A549 (cell line): ENCODE measurements around the gene VSIG10. TPM values are rescaled to one million over a fixed set of nuclear protein-coding genes. Genes with fewer than 3 reads are reported as not detected.

Source experiments
- ATAC-seq, 2 experiments: fragments of 200-7000 bp in 1 of 2; fragments of >200 bp in 1 of 2; cut with Nextera tagmentation in 1 of 2; cut with Tn5 transposase in 1 of 2; 3 replicates each; pipeline versions ENCODE4 v1.8.0 to v1.9.1; 2018 to 2020; ENCODE audit warnings: mild to moderate bottlenecking in 1 of 2, moderate library complexity in 1 of 2
- CTCF ChIA-PET: fragments of 300-600 bp; sonication (Branson Sonifier 250); formaldehyde crosslinking; extraction: SDS; loops from one replicate; lab custom pipeline; 2021; ENCODE audit warnings: antibody characterized with exemption, inconsistent platforms; lab: Yijun Ruan, JAX
- POLR2A ChIA-PET: fragments of 350-600 bp; formaldehyde crosslinking; extraction: SDS; loops from one replicate; lab custom pipeline; 2021; ENCODE audit warnings: antibody characterized with exemption, inconsistent platforms; lab: Yijun Ruan, JAX
- DNase-seq, 2 experiments: peaks; one replicate each; pipeline versions ENCODE4 v3.0.0 to v3.0.0-alpha.2; 2011 to 2016; ENCODE audit warnings: low read depth in 1 of 2, low spot score in 1 of 2
- FAIRE-seq: peaks from 2 replicates; lab custom pipeline; 2011; peaks lifted over from hg19 to GRCh38; lab: Jason Lieb, UNC
- H3K27ac ChIP-seq, 2 experiments: fragments of >200 bp; sonication (Bioruptor Twin); formaldehyde crosslinking; 3 replicates each; pipeline ENCODE4 v1.5.1; 2016 to 2017
- H3K4me1 ChIP-seq: fragments of >200 bp; sonication (Bioruptor Twin); formaldehyde crosslinking; 3 replicates; pipeline ENCODE4 v1.6.1; 2016
- H3K4me2 ChIP-seq: fragments of >200 bp; sonication (Bioruptor Twin); formaldehyde crosslinking; 3 replicates; pipeline ENCODE4 v1.6.1; 2016
- H3K4me3 ChIP-seq: fragments of >200 bp; sonication (Bioruptor Twin); formaldehyde crosslinking; 3 replicates; pipeline ENCODE4 v1.5.1; 2016
- H3K9me3 ChIP-seq: fragments of >200 bp; sonication (Bioruptor Twin); formaldehyde crosslinking; 3 replicates; pipeline ENCODE4 v1.6.1; 2016
- CBX8 ChIP-seq: fragments of 200-600 bp; sonication (generic); IDR thresholded peaks from 2 replicates; pipeline ENCODE4 v1.6.1; 2016
- CEBPB ChIP-seq, 2 experiments: fragments of >200 bp in 1 of 2; sonication (Bioruptor Twin) in 1 of 2; formaldehyde crosslinking in 1 of 2; IDR thresholded peaks; 2 replicates each; pipeline ENCODE4 v1.6.1; 2012 to 2016
- CHD4 ChIP-seq: fragments of 200-600 bp; sonication (generic); IDR thresholded peaks from 2 replicates; pipeline ENCODE4 v1.6.1; 2016; ENCODE audit warnings: antibody characterized with exemption, mild to moderate bottlenecking, borderline replicate concordance
- ELK1 ChIP-seq: fragments of 150-350 bp; IDR thresholded peaks from 2 replicates; pipeline ENCODE4 v1.6.1; 2014; ENCODE audit warnings: low read depth, mild to moderate bottlenecking, low read length
- EP300 ChIP-seq, 2 experiments: fragments of >200 bp; sonication (Bioruptor Twin); formaldehyde crosslinking; IDR thresholded peaks; 2 replicates in 1 of 2; 3 replicates in 1 of 2; pipeline ENCODE4 v1.6.1; 2016 to 2017
- ESRRA ChIP-seq: fragments of 150-350 bp; IDR thresholded peaks from 2 replicates; pipeline ENCODE4 v1.6.1; 2014; ENCODE audit warnings: mild to moderate bottlenecking, low read length, borderline replicate concordance
- FOSL2 ChIP-seq, 2 experiments: fragments of 450-650 bp in 1 of 2; fragments of >200 bp in 1 of 2; sonication (Bioruptor Twin) in 1 of 2; formaldehyde crosslinking; IDR thresholded peaks; 2 replicates each; pipeline versions ENCODE4 v1.5.0 to v1.6.1; 2016 to 2020; ENCODE audit warnings: mild to moderate bottlenecking in 1 of 2, moderate library complexity in 1 of 2
- GATA3 ChIP-seq: IDR thresholded peaks from 2 replicates; pipeline ENCODE4 v1.6.1; 2012; ENCODE audit warnings: borderline replicate concordance
- HDAC2 ChIP-seq: fragments of 200-600 bp; sonication (generic); IDR thresholded peaks from 2 replicates; pipeline ENCODE4 v1.6.1; 2016
- HOXA7 ChIP-seq: fragments of 250-450 bp; sonication (Bioruptor Pico); IDR thresholded peaks from 2 replicates; pipeline ENCODE4 v1.5.0; 2020; ENCODE audit warnings: mild to moderate bottlenecking, moderate library complexity
- JUN ChIP-seq, 2 experiments: fragments of >200 bp; sonication (Bioruptor Twin); formaldehyde crosslinking; IDR thresholded peaks; 2 replicates in 1 of 2; 3 replicates in 1 of 2; pipeline ENCODE4 v1.6.1; 2016 to 2017
- KDM1A ChIP-seq: fragments of 200-600 bp; sonication (generic); IDR thresholded peaks from 2 replicates; pipeline ENCODE4 v1.6.1; 2016; ENCODE audit warnings: low read depth, mild to moderate bottlenecking
- NFE2L2 ChIP-seq: fragments of 150-350 bp; conservative IDR thresholded peaks from 2 replicates; pipeline ENCODE4 v1.6.1; 2014; ENCODE audit warnings: low read length
- POLR2A ChIP-seq: IDR thresholded peaks from 2 replicates; pipeline ENCODE4 v1.6.1; 2012; ENCODE audit warnings: mild to moderate bottlenecking, low read length
- POLR2AphosphoS2 ChIP-seq: conservative IDR thresholded peaks from 2 replicates; pipeline ENCODE4 v1.6.1; 2012; ENCODE audit warnings: low read length, improper control_type of control experiment, inconsistent platforms
- RFX5 ChIP-seq: fragments of 450-650 bp; IDR thresholded peaks from 2 replicates; pipeline ENCODE4 v1.7.1; 2014; ENCODE audit warnings: antibody characterized with exemption, mild to moderate bottlenecking, moderate library complexity
- SMC3 ChIP-seq: fragments of >200 bp; sonication (Bioruptor Twin); formaldehyde crosslinking; IDR thresholded peaks from 3 replicates; pipeline ENCODE4 v1.6.1; 2018; ENCODE audit warnings: inconsistent platforms
- TP53 ChIP-seq: fragments of 250-450 bp; sonication (Bioruptor Pico); IDR thresholded peaks from 2 replicates; pipeline ENCODE4 v1.5.0; 2021; ENCODE audit warnings: mild to moderate bottlenecking, moderate library complexity
- ZC3H11A ChIP-seq: fragments of 450-650 bp; IDR thresholded peaks from 2 replicates; pipeline ENCODE4 v1.6.1; 2014; ENCODE audit warnings: antibody characterized with exemption, mild to moderate bottlenecking
- WGBS: methylation state at CpG from one replicate; pipeline ENCODE4 v1.1.6; 2017; ENCODE audit errors: missing lambda C conversion rate; 5-methylcytosine and 5-hydroxymethylcytosine counted together
- polyA plus RNA-seq, 4 experiments: library from polyadenylated mRNA; depleted of rRNA in 3 of 4; stranded (reverse); fragments of >200 nt; fragmentation: RNase III in 1 of 4; extraction: RNeasy Plus Mini Kit Qiagen cat#74134 plus additional on column Dnase treatment in 1 of 4; gene quantifications; 2 replicates in 3 of 4; 3 replicates in 1 of 4; pipeline ENCODE4 v1.2.3, GENCODE V29; 2011 to 2017
- TF ChIP-seq, protein P1 (sequence below): fragments of 250-450 bp; sonication (Bioruptor Pico); IDR thresholded peaks from 2 replicates; pipeline ENCODE4 v1.5.0; 2021; ENCODE audit warnings: mild to moderate bottlenecking, moderate library complexity, borderline replicate concordance
- TF ChIP-seq, protein P2 (sequence below): fragments of 200-600 bp; sonication (generic); IDR thresholded peaks from 2 replicates; pipeline ENCODE4 v1.6.1; 2016; ENCODE audit warnings: antibody characterized with exemption, mild to moderate bottlenecking, moderate library complexity
- TF ChIP-seq, protein P3 (sequence below): IDR thresholded peaks from 2 replicates; pipeline ENCODE4 v1.6.1; 2012

VSIG10 gene
- polyA plus RNA-seq, 2 of the 4 experiments (the other 2 are of a cell fraction) = 18.3 to 20.2 TPM

GRCh38 chr12:118122264-118122663 is 18.5 kb upstream of the VSIG10 start:
- CTCF ChIA-PET = interaction anchor here (1.0 to 3.0 kb wide), 10 partner anchors 9 to 254 kb away, joined by 3 to 23 read pairs (median 5); partner anchors contain the start of gene SUDS3
- 87% methylated on average over 6 of the region's 6 CpGs for WGBS
- no peak for ATAC-seq

GRCh38 chr12:118120579-118121363 is 17.0 kb upstream of the VSIG10 start:
- peaks cover 13% of the 10 kb centered on the region for H3K4me1 ChIP-seq
- no peak for FAIRE-seq
- WGBS = 25% methylated on average over 8 of the region's 8 CpGs
- H3K4me2 ChIP-seq = no peak overlapping the region
- peak; percentile 69 to 94 for DNase-seq
- CTCF ChIA-PET = interaction anchor here (0.6 to 3.0 kb wide), 18 partner anchors 8 to 255 kb away, joined by 3 to 23 read pairs (median 4); partner anchors contain the start of gene SUDS3
- POLR2A ChIA-PET = interaction anchor here (0.6 to 2.0 kb wide), 4 partner anchors 15 to 256 kb away, joined by 3 to 9 read pairs (median 3); partner anchors contain the start of genes PEBP1, SUDS3, TAOK3 and WSB2
- no peaks in the 10 kb centered on the region for H3K9me3 ChIP-seq
- ATAC-seq = peak; percentile 89 to 92
- no peak overlapping the region for H3K4me3 ChIP-seq
- peak overlapping the region in 1 of 2 experiments; percentile 55; a peak in 2 of 6 replicates for H3K27ac ChIP-seq
- TF ChIP-seq ELK1 (no peak), EP300 (IDR thresholded peaks at IDR 0.05) (no peak), JUN (IDR thresholded peaks at IDR 0.05) (no peak), TP53 (CRISPR knock-in tag) (no peak), ZC3H11A (no peak), HOXA7 (CRISPR knock-in tag) (no peak), POLR2A (no peak), HDAC2 (no peak), KDM1A (no peak), POLR2AphosphoS2 (no peak), CHD4 (no peak), RFX5 (no peak), GATA3 (no peak), CEBPB (IDR thresholded peaks at IDR 0.05) (no peak), SMC3 (peak; percentile 69), ESRRA (peak; percentile 88; the same call in 1 of the 2 replicates), CBX8 (no peak), FOSL2 (IDR thresholded peaks at IDR 0.05) (no peak; the same call in 1 of the 2 replicates), FOSL2 (CRISPR knock-in tag; IDR thresholded peaks at IDR 0.05) (peak; percentile 29; the same call in 1 of the 2 replicates)
- TF ChIP-seq, protein P1, sequence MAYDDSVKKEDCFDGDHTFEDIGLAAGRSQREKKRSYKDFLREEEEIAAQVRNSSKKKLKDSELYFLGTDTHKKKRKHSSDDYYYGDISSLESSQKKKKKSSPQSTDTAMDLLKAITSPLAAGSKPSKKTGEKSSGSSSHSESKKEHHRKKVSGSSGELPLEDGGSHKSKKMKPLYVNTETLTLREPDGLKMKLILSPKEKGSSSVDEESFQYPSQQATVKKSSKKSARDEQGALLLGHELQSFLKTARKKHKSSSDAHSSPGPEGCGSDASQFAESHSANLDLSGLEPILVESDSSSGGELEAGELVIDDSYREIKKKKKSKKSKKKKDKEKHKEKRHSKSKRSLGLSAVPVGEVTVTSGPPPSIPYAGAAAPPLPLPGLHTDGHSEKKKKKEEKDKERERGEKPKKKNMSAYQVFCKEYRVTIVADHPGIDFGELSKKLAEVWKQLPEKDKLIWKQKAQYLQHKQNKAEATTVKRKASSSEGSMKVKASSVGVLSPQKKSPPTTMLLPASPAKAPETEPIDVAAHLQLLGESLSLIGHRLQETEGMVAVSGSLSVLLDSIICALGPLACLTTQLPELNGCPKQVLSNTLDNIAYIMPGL (CRISPR knock-in tag) = no peak
- TF ChIP-seq, protein P2, sequence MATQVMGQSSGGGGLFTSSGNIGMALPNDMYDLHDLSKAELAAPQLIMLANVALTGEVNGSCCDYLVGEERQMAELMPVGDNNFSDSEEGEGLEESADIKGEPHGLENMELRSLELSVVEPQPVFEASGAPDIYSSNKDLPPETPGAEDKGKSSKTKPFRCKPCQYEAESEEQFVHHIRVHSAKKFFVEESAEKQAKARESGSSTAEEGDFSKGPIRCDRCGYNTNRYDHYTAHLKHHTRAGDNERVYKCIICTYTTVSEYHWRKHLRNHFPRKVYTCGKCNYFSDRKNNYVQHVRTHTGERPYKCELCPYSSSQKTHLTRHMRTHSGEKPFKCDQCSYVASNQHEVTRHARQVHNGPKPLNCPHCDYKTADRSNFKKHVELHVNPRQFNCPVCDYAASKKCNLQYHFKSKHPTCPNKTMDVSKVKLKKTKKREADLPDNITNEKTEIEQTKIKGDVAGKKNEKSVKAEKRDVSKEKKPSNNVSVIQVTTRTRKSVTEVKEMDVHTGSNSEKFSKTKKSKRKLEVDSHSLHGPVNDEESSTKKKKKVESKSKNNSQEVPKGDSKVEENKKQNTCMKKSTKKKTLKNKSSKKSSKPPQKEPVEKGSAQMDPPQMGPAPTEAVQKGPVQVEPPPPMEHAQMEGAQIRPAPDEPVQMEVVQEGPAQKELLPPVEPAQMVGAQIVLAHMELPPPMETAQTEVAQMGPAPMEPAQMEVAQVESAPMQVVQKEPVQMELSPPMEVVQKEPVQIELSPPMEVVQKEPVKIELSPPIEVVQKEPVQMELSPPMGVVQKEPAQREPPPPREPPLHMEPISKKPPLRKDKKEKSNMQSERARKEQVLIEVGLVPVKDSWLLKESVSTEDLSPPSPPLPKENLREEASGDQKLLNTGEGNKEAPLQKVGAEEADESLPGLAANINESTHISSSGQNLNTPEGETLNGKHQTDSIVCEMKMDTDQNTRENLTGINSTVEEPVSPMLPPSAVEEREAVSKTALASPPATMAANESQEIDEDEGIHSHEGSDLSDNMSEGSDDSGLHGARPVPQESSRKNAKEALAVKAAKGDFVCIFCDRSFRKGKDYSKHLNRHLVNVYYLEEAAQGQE = no peak

More at GRCh38 chr12:118122264-118122663, 18.5 kb upstream of the VSIG10 start:
- Histone ChIP-seq H3K4me3 (no peak overlapping the region), H3K9me3 (no peaks in the 10 kb centered on the region), H3K4me1 (peaks cover 13% of the 10 kb centered on the region), H3K27ac (no peak overlapping the region), H3K4me2 (no peak overlapping the region)
- TF ChIP-seq, protein P2 = no peak
- TF ChIP-seq NFE2L2 (no peak), ZC3H11A (no peak)
- TF ChIP-seq, protein P3, sequence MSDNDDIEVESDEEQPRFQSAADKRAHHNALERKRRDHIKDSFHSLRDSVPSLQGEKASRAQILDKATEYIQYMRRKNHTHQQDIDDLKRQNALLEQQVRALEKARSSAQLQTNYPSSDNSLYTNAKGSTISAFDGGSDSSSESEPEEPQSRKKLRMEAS = no peak
- POLR2A ChIA-PET = interaction anchor here (2.0 kb wide), 1 partner anchor 14 kb away, joined by 9 read pairs; the partner anchor contains the start of gene PEBP1
- no peak for FAIRE-seq
- DNase-seq = no peak
